ENCODE data around the gene CSTF3.

The CSTF3 gene

GRCh38 chr11:33045551-33046255 lies 115.6 kb downstream of the CSTF3 start:
- no peaks in the 10 kb centered on the region for H3K27me3 Mint-ChIP-seq
- peaks cover 10% of the 10 kb centered on the region for H3K36me3 Mint-ChIP-seq

DNA sequence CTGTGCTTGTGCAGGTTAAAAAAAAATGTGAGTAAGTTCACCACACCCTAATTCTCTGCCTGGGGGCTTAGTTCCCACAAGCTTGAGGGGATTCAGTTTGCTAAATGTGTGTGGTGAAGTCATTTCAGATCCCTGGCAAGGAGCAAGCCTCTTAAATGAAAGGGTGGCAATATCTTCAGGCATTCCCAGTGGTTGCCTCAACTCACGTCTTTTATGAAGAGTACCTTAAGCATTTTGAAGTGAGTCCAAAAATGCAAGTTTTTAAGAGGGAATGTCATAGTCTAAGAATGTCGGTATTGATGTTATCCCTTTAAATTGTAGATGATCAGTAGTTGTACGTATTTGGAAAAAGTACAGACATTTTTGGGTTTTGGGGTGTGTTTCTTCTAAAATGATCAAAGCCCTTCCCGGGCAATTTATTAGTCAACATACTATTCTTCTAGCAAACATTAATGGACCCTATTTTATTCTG lies 117.0 kb downstream of the CSTF3 start:
- peaks cover 10% of the 10 kb centered on the region for H3K36me3 Mint-ChIP-seq
- no peak overlapping the region for H3K4me3 Mint-ChIP-seq
- peaks cover 17% of the 10 kb centered on the region for H3K4me1 Mint-ChIP-seq
- no peaks in the 10 kb centered on the region for H3K27me3 Mint-ChIP-seq
- no peak overlapping the region for H3K27ac Mint-ChIP-seq
- H3K9me3 Mint-ChIP-seq, result no peaks in the 10 kb centered on the region

More at GRCh38 chr11:33045551-33046255, 115.6 kb downstream of the CSTF3 start:
- Mint-ChIP-seq H3K4me3 (no peak overlapping the region), H3K27ac (no peak overlapping the region), H3K4me1 (peaks cover 10% of the 10 kb centered on the region), H3K9me3 (no peaks in the 10 kb centered on the region)

- H3K9me3 Mint-ChIP-seq, result no peaks in the 10 kb centered on the region
- peaks cover 21% of the 10 kb centered on the region for H3K4me1 Mint-ChIP-seq
- H3K4me3 Mint-ChIP-seq, result no peak overlapping the region
- H3K27me3 Mint-ChIP-seq, result no peaks in the 10 kb centered on the region
- peaks cover 10% of the 10 kb centered on the region for H3K36me3 Mint-ChIP-seq
- no peak overlapping the region for H3K27ac Mint-ChIP-seq
Observed at GRCh38 chr11:33043221-33043830, 118.0 kb downstream of the CSTF3 start.

DNA sequence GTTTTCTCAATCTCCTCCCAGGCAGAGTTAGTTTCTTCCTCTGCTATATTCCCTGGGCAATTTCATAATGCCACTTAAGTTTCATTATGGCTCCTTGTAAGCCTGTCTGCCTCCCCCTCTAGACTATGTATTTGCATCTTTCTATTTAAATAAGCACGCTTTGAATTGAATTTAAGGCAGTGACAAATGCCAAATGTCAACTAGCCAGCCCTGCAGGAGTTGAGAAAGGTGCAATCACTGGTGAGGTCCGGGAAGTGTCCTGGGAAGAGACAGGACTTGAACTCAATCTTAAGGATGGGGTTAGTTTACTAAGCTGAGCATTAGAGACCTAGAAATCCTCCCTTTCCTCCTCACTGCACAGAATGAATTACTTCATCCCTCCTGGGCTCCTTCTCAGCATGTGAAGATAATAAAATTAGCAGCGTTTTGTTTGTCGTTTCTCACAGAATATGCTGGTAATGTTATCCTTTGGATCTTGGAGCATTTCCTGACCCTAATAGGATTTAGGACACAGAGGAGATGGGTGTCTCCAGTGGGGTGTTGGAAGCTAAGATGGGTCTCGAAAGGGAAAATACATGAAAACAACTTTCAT lies 120.3 kb downstream of the CSTF3 start:
- peak overlapping the region; percentile 95 for H3K27ac Mint-ChIP-seq
- H3K9me3 Mint-ChIP-seq, result no peaks in the 10 kb centered on the region
- peaks cover 21% of the 10 kb centered on the region for H3K4me1 Mint-ChIP-seq
- peak overlapping the region; percentile 86 for H3K4me3 Mint-ChIP-seq
- peaks cover 7% of the 10 kb centered on the region for H3K36me3 Mint-ChIP-seq
- H3K27me3 Mint-ChIP-seq, result no peaks in the 10 kb centered on the region

DNA sequence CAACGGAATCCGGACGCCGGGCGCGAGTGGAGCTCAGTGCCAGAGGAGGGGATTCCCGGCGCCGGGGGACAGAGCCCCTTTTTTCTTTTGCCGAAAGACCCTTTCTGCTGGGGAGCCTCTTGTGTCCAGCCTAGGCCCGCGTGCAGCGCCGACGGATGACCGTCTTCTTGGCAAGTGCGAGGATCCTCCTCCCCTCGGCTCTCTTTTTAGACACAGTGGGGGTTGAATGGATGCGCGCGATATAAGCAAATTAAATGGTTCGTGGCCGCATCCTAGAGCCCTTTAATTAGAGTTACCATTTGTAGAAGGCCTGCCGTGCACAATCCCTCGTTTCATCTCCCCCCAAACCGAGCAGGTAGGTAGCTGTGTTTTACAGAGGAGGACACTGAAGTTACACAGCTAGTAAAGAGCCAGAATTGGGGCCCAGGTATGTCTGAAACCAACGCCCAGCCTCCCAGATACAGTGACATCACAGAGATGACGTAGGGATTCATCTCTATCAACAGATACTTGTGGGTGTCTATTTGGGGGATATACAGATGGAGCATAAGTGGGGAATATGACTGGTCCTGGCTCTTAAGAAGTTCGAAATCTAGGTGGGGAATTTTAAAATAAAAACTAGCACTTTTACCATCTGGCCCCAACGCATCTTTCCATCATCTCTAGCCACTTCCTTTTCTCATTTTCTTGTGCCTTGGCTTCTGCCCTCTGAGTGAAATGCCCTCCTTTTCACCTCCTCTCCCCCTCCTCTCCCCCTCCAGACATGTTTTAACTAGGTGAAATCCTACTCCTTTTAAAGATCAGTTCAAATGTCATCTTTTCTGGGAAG lies 121.0 kb downstream of the CSTF3 start:
- Mint-ChIP-seq H3K9me3 (no peaks in the 10 kb centered on the region), H3K36me3 (peaks cover 3% of the 10 kb centered on the region), H3K4me1 (peaks cover 21% of the 10 kb centered on the region), H3K4me3 (peak overlapping the region; percentile 86), H3K27me3 (no peaks in the 10 kb centered on the region), H3K27ac (peak overlapping the region; percentile 95)

GRCh38 chr11:33039274-33040032 lies 121.8 kb downstream of the CSTF3 start, which contains the start of gene TCP11L1:
Gene TCP11L1, plus strand, starts transcription at chr11:33039572. Its CDS starts 4,202 bp downstream, at chr11:33043774.
- H3K4me3 Mint-ChIP-seq, result peak within 1 kb of the TSS; percentile 95
- H3K27ac Mint-ChIP-seq, result peak within 1 kb of the TSS; percentile 96
- peaks cover 3% of the 10 kb centered on the region for H3K36me3 Mint-ChIP-seq
- no peaks in the 10 kb centered on the region for H3K27me3 Mint-ChIP-seq
- no peaks in the 10 kb centered on the region for H3K9me3 Mint-ChIP-seq
- peaks cover 21% of the 10 kb centered on the region for H3K4me1 Mint-ChIP-seq

GRCh38 chr11:33035011-33035410 lies 126.3 kb downstream of the CSTF3 start:
- Mint-ChIP-seq H3K4me3 (no peak overlapping the region), H3K4me1 (peaks cover 4% of the 10 kb centered on the region), H3K27me3 (no peaks in the 10 kb centered on the region), H3K27ac (no peak overlapping the region), H3K36me3 (peaks cover 3% of the 10 kb centered on the region), H3K9me3 (no peaks in the 10 kb centered on the region)

All from activated naive CD4-positive, alpha-beta T cell treated with anti-CD3 and anti-CD28 coated beads, Interleukin-2, amount 50 U/mL, for 24 hours (primary cell).